ENCODE data around the gene CPLANE1.
"Not testable (repeated sequence)": the region's sequence is repeated elsewhere in the genome, so short reads cannot be mapped to it uniquely, and the experiment has no call there.

The CPLANE1 gene

DNA sequence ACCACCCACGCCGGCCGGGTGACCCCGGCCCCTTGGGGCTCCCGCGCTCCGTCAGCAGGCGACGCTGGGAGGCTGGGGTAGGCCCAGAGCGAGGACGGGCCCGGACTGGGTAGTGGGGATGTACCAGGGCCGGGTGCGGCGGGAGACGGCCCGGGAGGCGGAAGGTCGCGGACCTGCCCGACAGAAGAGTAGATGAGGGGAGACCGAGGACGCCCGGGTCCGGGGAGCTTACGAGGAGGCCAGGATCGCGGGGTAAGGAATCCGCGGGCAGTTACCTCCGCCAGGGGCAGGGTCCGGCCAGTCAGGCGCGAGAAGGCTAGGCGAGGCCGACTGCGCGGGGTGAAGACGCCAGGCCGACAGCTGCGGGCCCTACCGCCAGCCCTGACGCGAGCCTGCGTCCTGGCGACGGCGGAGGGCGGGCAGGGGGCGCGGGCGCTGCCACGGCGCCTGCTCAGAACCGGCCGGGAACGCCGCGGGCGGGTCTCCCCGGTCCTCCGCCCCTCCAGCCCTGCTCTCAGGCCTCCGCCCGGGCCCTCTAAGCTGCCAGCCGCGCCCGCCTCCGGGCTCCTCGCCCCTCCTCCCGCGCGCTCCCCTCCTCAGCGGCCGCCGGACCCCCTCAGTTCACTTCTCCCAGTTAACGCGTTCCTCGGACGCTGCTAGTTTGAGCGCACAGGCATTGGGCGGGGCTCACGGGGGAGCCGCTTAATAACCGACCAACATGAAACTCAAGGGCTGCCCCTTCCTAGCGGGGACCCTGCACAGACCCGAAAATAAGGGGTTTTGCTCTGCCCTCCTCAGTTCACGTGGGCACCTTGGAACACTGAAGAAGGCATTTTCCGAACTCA, at the start of gene CPLANE1:
TSS of gene CPLANE1 (minus strand) at position 407 of the 845 bp plus-strand sequence. CDS start 1,678 bp downstream, outside the sequence.
- peaks cover 14% of the 10 kb centered on the region for H3K4me1 Mint-ChIP-seq
- H3K27me3 Mint-ChIP-seq (ENCODE audit: low read depth): peaks cover 9% of the 10 kb centered on the region
- TF ChIP-seq CTCF (IDR thresholded peaks at IDR 0.05; ENCODE audit: unreplicated experiment in 3 of 3): peak in 1 of 3 experiments; percentile 9
- H3K36me3 Mint-ChIP-seq (ENCODE audit: low read depth): peaks cover 3% of the 10 kb centered on the region
- peak within 1 kb of the TSS; percentile 90 to 96 (median 91) for H3K27ac Mint-ChIP-seq
- no peaks in the 10 kb centered on the region for H3K9me3 Mint-ChIP-seq
- peak within 1 kb of the TSS; percentile 90 to 97 (median 96) for H3K4me3 Mint-ChIP-seq

- H3K36me3 Mint-ChIP-seq (ENCODE audit: low read depth): peaks cover 72% of the 10 kb centered on the region
- H3K9me3 Mint-ChIP-seq; H3K27me3 Mint-ChIP-seq (ENCODE audit: low read depth); H3K27ac Mint-ChIP-seq; H3K4me1 Mint-ChIP-seq; H3K4me3 Mint-ChIP-seq: not testable (repeated sequence)
Observed at GRCh38 chr5:37296313-37296712, 47.1 kb upstream of the CPLANE1 start.

DNA sequence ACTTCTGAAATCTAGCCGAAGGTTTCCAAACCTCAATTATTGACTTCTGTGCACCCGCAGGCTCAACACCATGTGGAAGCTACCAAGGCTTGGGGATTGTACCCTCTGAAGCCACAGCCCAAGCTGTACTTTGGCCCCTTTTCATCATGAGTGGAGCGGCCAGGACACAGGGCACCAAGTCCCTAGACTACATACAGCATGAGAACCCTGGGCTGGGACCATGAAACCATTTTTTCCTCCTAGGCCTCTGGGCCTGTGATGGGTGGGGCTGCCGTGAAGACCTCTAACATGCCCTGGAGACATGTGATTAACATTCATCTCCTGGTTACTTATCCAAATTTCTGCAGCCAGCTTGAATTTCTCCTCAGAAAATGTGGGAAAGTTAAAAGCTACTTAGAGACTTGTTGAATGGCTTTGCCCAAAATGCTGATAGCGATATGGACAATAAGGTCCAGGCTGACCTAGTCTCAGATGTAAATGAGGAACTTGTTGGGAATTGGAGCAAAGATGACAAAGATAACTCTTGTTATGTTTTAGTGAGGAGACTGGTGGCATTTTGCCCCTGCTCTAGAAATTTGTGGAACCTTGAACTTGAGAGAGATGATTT, 34.1 kb upstream of the CPLANE1 start:
- no peak for TF ChIP-seq CTCF (IDR thresholded peaks at IDR 0.05; ENCODE audit: unreplicated experiment in 3 of 3)
- H3K27ac Mint-ChIP-seq: no peak overlapping the region
- peaks cover 26% of the 10 kb centered on the region for H3K36me3 Mint-ChIP-seq (ENCODE audit: low read depth)
- H3K4me1 Mint-ChIP-seq: no peaks in the 10 kb centered on the region
- H3K4me3 Mint-ChIP-seq: no peak overlapping the region
- H3K9me3 Mint-ChIP-seq: peaks cover 45% of the 10 kb centered on the region
- H3K27me3 Mint-ChIP-seq (ENCODE audit: low read depth): no peaks in the 10 kb centered on the region

- no peak for TF ChIP-seq CTCF (IDR thresholded peaks at IDR 0.05; ENCODE audit: unreplicated experiment in 3 of 3)
Observed at GRCh38 chr5:37275511-37275910, 26.3 kb upstream of the CPLANE1 start.

DNA sequence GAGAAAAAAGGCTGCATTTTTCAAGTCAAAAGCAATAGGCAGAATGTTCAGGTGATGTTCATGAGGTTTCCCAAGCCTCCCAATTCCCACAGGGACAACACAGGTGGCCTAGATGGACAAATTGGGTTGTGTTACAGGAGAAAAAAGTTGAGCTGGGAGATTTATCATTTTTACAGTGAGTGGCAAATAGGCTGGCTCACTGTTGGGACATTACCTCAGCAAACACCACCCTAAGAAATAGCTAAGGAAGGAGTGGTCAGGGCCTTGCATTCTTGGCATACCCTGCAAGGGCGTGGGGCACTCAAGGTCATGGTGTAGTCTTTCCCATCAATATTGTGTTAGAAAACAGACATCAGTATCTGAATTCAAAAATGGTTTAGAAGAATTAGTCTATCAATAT, 23.3 kb upstream of the CPLANE1 start:
- Mint-ChIP-seq H3K9me3 (peaks cover 19% of the 10 kb centered on the region), H3K27me3 (ENCODE audit: low read depth) (no peaks in the 10 kb centered on the region), H3K27ac (peak overlapping the region in 2 of 3 experiments; percentile 43 to 81), H3K36me3 (ENCODE audit: low read depth) (no peaks in the 10 kb centered on the region), H3K4me3 (no peak overlapping the region), H3K4me1 (peaks cover 4% of the 10 kb centered on the region)
- no peak for TF ChIP-seq CTCF (IDR thresholded peaks at IDR 0.05; ENCODE audit: unreplicated experiment in 3 of 3)

More at GRCh38 chr5:37275511-37275910, 26.3 kb upstream of the CPLANE1 start:
- Mint-ChIP-seq H3K36me3 (ENCODE audit: low read depth) (peaks cover 3% of the 10 kb centered on the region), H3K9me3 (peaks cover 23% of the 10 kb centered on the region), H3K4me3 (no peak overlapping the region), H3K27ac (no peak overlapping the region), H3K4me1 (peaks cover 4% of the 10 kb centered on the region), H3K27me3 (ENCODE audit: low read depth) (no peaks in the 10 kb centered on the region)

DNA sequence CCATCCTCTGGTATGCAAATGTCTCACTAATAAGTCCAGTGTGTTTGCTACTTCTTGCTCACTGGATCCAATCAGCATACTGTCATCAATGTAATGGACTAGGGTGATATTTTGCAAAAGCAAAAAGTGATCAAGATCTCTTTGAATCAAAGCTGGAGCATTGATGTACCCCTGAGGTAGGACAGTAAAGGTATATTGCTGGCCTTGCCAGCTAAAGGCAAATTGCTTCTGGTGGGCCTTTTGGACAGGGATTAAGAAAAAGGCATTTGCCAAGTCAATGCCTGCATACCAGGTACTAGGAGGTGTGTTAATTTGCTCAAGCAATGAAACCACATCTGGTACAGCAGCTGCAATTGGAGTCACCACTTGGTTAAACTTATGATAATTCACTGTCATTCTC, 18.9 kb upstream of the CPLANE1 start:
- H3K36me3 Mint-ChIP-seq (ENCODE audit: low read depth); H3K27me3 Mint-ChIP-seq (ENCODE audit: low read depth); H3K4me3 Mint-ChIP-seq; H3K4me1 Mint-ChIP-seq; H3K27ac Mint-ChIP-seq: not testable (repeated sequence)
- peaks cover 33% of the 10 kb centered on the region for H3K9me3 Mint-ChIP-seq
